Endothelial cell of umbilical vein (primary cell): ENCODE data around the gene RARA.

Source experiments
- EZH2 ChIP-seq: IDR thresholded peaks from 2 replicates; pipeline ENCODE4 v1.6.1; 2012; ENCODE audit warnings: borderline replicate concordance, low read depth, mild to moderate bottlenecking, moderate library complexity, low read length, inconsistent platforms; ENCODE audit not compliant: severe bottlenecking
- FOS ChIP-seq: IDR thresholded peaks from 2 replicates; pipeline ENCODE4 v1.6.1; 2011; ENCODE audit warnings: mild to moderate bottlenecking, low read length, moderate library complexity, borderline replicate concordance; ENCODE audit not compliant: insufficient read depth
- GATA2 ChIP-seq: IDR thresholded peaks from 2 replicates; pipeline ENCODE4 v1.7.0; 2011; ENCODE audit warnings: low read depth, mild to moderate bottlenecking, moderate library complexity, mixed read lengths, low read length; ENCODE audit not compliant: insufficient read length, insufficient read depth
- MAX ChIP-seq: IDR thresholded peaks from 2 replicates; pipeline ENCODE4 v1.6.1; 2011; ENCODE audit not compliant: insufficient read depth, insufficient read length
- MYC ChIP-seq: IDR thresholded peaks from one replicate; pipeline ENCODE4 v1.6.1; 2011; ENCODE audit warnings: mild to moderate bottlenecking, low read depth, low read length
- POLR2A ChIP-seq: IDR thresholded peaks from 2 replicates; pipeline ENCODE4 v1.6.1; 2012; ENCODE audit warnings: low read depth, mild to moderate bottlenecking, control low read depth, low read length
- POLR2AphosphoS5 ChIP-seq: IDR thresholded peaks from 2 replicates; pipeline ENCODE4 v1.6.1; 2012; ENCODE audit warnings: low read depth, mild to moderate bottlenecking, control low read depth, low read length, moderate library complexity; ENCODE audit not compliant: insufficient read depth
- TF ChIP-seq, protein P1 (sequence below), 2 donors: IDR thresholded peaks; 1 replicate in 1 of 2; 2 replicates in 1 of 2; pipeline ENCODE4 v1.5.1; 2011; ENCODE audit warnings: low read length in 2 of 2, mild to moderate bottlenecking in 2 of 2, moderate library complexity in 2 of 2, control low read depth in 1 of 2, inconsistent platforms in 1 of 2, low read depth in 1 of 2; ENCODE audit not compliant: insufficient read depth in 1 of 2; ENCODE audit errors: extremely low read depth in 1 of 2

DNA sequence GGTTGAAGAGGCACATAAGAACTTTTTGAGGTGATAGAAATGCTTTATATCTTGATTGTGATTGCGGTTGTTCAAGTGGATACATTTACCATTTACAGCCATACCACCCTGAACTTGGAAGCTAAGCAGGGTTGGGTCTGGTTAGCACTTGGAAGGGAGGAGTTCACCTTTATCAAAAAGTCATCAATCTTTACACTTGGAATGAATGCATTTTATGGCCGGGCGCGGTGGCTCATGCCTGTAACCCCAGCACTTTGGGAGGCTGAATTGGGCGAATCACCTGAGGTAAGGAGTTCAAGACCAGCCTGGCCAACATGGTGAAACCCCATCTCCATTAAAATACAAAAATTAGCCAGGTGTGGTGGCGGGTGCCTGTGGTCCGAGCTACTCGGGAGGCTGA lies 65.0 kb downstream of the RARA start:
- TF ChIP-seq, protein P1, sequence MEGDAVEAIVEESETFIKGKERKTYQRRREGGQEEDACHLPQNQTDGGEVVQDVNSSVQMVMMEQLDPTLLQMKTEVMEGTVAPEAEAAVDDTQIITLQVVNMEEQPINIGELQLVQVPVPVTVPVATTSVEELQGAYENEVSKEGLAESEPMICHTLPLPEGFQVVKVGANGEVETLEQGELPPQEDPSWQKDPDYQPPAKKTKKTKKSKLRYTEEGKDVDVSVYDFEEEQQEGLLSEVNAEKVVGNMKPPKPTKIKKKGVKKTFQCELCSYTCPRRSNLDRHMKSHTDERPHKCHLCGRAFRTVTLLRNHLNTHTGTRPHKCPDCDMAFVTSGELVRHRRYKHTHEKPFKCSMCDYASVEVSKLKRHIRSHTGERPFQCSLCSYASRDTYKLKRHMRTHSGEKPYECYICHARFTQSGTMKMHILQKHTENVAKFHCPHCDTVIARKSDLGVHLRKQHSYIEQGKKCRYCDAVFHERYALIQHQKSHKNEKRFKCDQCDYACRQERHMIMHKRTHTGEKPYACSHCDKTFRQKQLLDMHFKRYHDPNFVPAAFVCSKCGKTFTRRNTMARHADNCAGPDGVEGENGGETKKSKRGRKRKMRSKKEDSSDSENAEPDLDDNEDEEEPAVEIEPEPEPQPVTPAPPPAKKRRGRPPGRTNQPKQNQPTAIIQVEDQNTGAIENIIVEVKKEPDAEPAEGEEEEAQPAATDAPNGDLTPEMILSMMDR (IDR thresholded peaks at IDR 0.05; ENCODE audit: extremely low read depth in 1 of 2, insufficient read depth in 1 of 2, low read depth in 1 of 2, low read length in 2 of 2), result no peak
- no peak for TF ChIP-seq MAX
- TF ChIP-seq POLR2A, result no peak
- TF ChIP-seq POLR2AphosphoS5, result no peak
- no peak for TF ChIP-seq MYC
- TF ChIP-seq EZH2, result no peak
- TF ChIP-seq FOS, result no peak
- no peak for TF ChIP-seq GATA2
